Sigmoid colon (tissue), 7 donors: ENCODE results near the gene KRT85. TPM values are rescaled to one million over a fixed set of nuclear protein-coding genes. Genes with fewer than 3 reads are reported as not detected.

ENCODE experiments used
- DNase-seq: peaks from one replicate; pipeline ENCODE4 v3.0.0-alpha.2; 2019
- H3K27ac ChIP-seq, 4 donors: fragments of 200-600 bp; sonication (generic); one replicate each; pipeline ENCODE4 v1.5.1; 2016 to 2019; ENCODE audit warnings: mild to moderate bottlenecking in 1 of 4
- H3K27me3 ChIP-seq, 3 donors: fragments of 200-600 bp; sonication (generic); one replicate each; pipeline ENCODE4 v1.5.1; 2019; ENCODE audit warnings: mild to moderate bottlenecking in 1 of 3
- H3K36me3 ChIP-seq, 4 donors: fragments of 200-600 bp; sonication (generic); one replicate each; pipeline ENCODE4 v1.5.1; 2016 to 2019
- H3K4me1 ChIP-seq, 4 donors: fragments of 200-600 bp; sonication (generic); one replicate each; pipeline ENCODE4 v1.5.1; 2017 to 2019
- H3K4me3 ChIP-seq, 4 donors: fragments of 200-600 bp; sonication (generic); one replicate each; pipeline ENCODE4 v1.5.1; 2017 to 2019; ENCODE audit warnings: mild to moderate bottlenecking in 2 of 4, moderate library complexity in 1 of 4
- H3K9me3 ChIP-seq, 4 donors: fragments of 200-600 bp in 3 of 4; sonication (generic) in 3 of 4; one replicate each; pipeline versions ENCODE4 v1.5.1 to v1.6.1; 2013 to 2019
- EP300 ChIP-seq, 4 donors: sonication (generic); formaldehyde crosslinking; IDR thresholded peaks; one replicate each; pipeline ENCODE4 v1.6.1; 2017; ENCODE audit warnings: antibody characterized with exemption in 4 of 4
- POLR2A ChIP-seq, 2 donors: fragments of 450-650 bp; IDR thresholded peaks; one replicate each; pipeline ENCODE4 v1.6.1; 2016; ENCODE audit warnings: antibody characterized with exemption in 2 of 2, mild to moderate bottlenecking in 2 of 2, moderate library complexity in 2 of 2
- POLR2AphosphoS5 ChIP-seq, 4 donors: sonication (generic); formaldehyde crosslinking; IDR thresholded peaks; one replicate each; pipeline ENCODE4 v1.6.1; 2017; ENCODE audit warnings: antibody characterized with exemption in 4 of 4
- WGBS, 2 donors: extraction: QIAGEN DNeasy Blood & Tissue Kit; methylation state at CpG; one replicate each; pipeline ENCODE4 v1.1.7; 2013; 5-methylcytosine and 5-hydroxymethylcytosine counted together
- intact Hi-C: fragments of 100-400 bp; cut with DNase I; formaldehyde crosslinking; loops from one replicate; pipeline ENCODE4 v1.15.1; 2023
- polyA plus RNA-seq, 3 donors: library from polyadenylated mRNA; stranded (reverse); fragments of 200-250 nt; gene quantifications; one replicate each; pipeline ENCODE4 v1.2.3, GENCODE V29; 2013
- total RNA-seq, 4 donors: library from RNA; depleted of rRNA; stranded (reverse); fragments of >200 nt; gene quantifications; one replicate each; pipeline ENCODE4 v1.1.0, GENCODE V29; 2016
- TF ChIP-seq, protein P1 (sequence below), 4 experiments: fragments of 450-650 bp in 3 of 4; fragments of 200-600 bp in 1 of 4; IDR thresholded peaks; one replicate each; pipeline ENCODE4 v1.5.1; 2016 to 2019; ENCODE audit warnings: antibody characterized with exemption in 4 of 4, mild to moderate bottlenecking in 3 of 4, moderate library complexity in 2 of 4
- donor health status: healthy with polysubstance abuse.
- donor health status: Bipolar disorder and iron deficiency.
- donor health status: healthy.

KRT85 gene
- total and polyA plus RNA-seq, 7 donors = not detected

DNA sequence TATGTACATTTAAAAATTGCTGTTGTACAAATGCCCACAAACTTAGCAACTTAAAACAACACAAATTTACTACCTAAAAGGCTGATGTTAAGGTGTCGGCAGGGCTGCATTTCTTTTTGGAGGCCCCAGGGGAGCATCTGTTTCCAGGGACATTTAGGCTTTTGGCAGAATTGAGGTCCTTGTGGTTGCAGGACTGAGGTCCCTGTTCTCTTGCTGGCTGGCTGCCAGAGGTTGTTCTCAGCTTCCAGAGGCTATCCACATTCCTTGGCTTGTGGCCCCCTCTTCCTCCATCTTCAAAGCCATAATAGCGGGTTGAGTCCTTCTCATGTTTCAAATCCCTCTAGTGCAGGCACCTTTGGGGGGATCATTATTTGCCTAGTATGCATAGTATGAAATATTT, 23.7 kb downstream of the KRT85 start:
- WGBS, 2 donors = 84 to 94% methylated on average over 2 of the region's 2 CpGs
- no peak for DNase-seq
- TF ChIP-seq POLR2AphosphoS5 (IDR thresholded peaks at IDR 0.05) (no peak), POLR2A (IDR thresholded peaks at IDR 0.05) (no peak), EP300 (IDR thresholded peaks at IDR 0.05) (no peak)
- TF ChIP-seq, protein P1, sequence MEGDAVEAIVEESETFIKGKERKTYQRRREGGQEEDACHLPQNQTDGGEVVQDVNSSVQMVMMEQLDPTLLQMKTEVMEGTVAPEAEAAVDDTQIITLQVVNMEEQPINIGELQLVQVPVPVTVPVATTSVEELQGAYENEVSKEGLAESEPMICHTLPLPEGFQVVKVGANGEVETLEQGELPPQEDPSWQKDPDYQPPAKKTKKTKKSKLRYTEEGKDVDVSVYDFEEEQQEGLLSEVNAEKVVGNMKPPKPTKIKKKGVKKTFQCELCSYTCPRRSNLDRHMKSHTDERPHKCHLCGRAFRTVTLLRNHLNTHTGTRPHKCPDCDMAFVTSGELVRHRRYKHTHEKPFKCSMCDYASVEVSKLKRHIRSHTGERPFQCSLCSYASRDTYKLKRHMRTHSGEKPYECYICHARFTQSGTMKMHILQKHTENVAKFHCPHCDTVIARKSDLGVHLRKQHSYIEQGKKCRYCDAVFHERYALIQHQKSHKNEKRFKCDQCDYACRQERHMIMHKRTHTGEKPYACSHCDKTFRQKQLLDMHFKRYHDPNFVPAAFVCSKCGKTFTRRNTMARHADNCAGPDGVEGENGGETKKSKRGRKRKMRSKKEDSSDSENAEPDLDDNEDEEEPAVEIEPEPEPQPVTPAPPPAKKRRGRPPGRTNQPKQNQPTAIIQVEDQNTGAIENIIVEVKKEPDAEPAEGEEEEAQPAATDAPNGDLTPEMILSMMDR (IDR thresholded peaks at IDR 0.05) = no peak

DNA sequence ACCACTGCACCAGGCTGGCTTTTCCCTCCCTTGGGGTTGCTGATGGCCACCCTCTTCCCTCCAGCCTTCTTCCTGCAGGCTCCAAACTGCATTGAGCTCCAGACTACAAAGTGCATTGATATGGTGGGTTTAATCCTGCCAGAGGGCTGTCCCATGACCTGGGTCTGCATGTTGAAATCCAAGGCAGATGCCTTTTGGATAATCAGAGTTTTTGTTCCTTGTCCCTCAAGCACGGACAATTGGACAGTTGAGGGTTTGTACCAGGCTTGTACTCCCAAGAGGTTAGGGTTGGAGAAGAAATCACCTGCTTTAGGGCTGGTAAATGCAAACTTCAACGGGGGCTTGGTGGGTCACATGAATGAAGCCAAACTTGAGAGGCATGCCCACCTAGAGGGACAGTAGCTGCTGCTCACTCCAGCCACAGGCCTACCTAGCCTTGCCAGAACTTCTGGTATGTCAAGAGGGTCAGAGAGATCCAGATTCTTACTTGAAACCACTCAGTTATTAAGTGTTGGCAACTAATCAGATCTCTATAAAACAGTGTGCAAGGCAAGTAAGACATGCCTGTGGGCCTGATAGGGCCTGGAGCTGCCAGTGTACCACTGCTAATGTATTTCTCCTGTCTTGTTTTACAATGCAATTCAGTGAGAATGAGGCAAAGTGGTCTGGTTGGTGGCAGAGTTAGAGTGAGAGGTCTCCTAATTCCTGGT, 24.3 kb downstream of the KRT85 start:
- no peak overlapping the region for H3K27ac ChIP-seq
- H3K9me3 ChIP-seq = no peaks in the 10 kb centered on the region
- no peaks in the 10 kb centered on the region for H3K27me3 ChIP-seq
- no peak for TF ChIP-seq POLR2A (IDR thresholded peaks at IDR 0.05)
- no peak for TF ChIP-seq POLR2AphosphoS5 (IDR thresholded peaks at IDR 0.05)
- no peak for TF ChIP-seq EP300 (IDR thresholded peaks at IDR 0.05)
- TF ChIP-seq, protein P1 (IDR thresholded peaks at IDR 0.05) = no peak
- no peaks in the 10 kb centered on the region for H3K36me3 ChIP-seq
- WGBS, 2 donors = 88 to 89% methylated on average over 2 of the region's 2 CpGs
- no peak overlapping the region for H3K4me3 ChIP-seq
- DNase-seq = no peak
- intact Hi-C loops = no loop called here
- H3K4me1 ChIP-seq = no peaks in the 10 kb centered on the region

More for the DNA sequence above, 23.7 kb downstream of the KRT85 start:
- Histone ChIP-seq H3K4me1 (no peaks in the 10 kb centered on the region), H3K27me3 (no peaks in the 10 kb centered on the region), H3K36me3 (no peaks in the 10 kb centered on the region), H3K27ac (no peak overlapping the region), H3K9me3 (no peaks in the 10 kb centered on the region), H3K4me3 (no peak overlapping the region)
- intact Hi-C loops = no loop called here

DNA sequence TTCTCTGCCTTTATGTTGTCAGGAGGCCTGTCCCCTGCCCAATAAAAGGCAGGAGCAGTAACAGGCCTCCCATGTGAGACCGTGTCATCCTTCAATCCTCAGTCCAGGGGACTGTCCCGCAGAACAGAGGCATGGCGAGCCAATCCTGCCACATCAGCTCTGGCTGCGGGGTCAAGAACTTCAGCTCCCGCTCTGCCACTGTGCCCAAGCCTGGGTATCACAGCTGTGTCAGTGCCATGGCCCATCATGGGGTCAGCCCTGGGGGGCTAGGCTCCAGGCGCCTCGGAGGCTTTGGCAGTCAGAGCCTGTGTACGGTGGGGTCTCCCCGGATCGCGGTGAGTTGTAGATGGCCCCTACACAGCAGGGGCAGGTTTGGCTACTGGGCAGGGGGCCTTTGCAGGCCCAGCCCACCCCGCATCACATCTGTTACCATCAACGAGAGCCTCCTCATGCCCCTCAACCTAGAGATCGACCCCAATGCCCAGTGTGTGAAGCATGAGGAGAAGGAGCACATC, 26.2 kb downstream of the KRT85 start:
- no peaks in the 10 kb centered on the region for H3K4me1 ChIP-seq
- no peak for DNase-seq
- no peak overlapping the region for H3K4me3 ChIP-seq
- H3K27me3 ChIP-seq = no peaks in the 10 kb centered on the region
- 92% methylated on average over 14 of the region's 14 CpGs for WGBS, 2 donors
- TF ChIP-seq EP300 (IDR thresholded peaks at IDR 0.05) (no peak), POLR2A (IDR thresholded peaks at IDR 0.05) (no peak), POLR2AphosphoS5 (IDR thresholded peaks at IDR 0.05) (no peak)
- TF ChIP-seq, protein P1 (IDR thresholded peaks at IDR 0.05) = no peak
- peaks cover 0 to 4% (median 0%) of the 10 kb centered on the region in 4 donors for H3K9me3 ChIP-seq
- no peaks in the 10 kb centered on the region for H3K36me3 ChIP-seq
- intact Hi-C loops = no loop called here
- no peak overlapping the region for H3K27ac ChIP-seq

- intact Hi-C loops = no loop called here
- Histone ChIP-seq H3K9me3 (peaks cover 0 to 7% (median 2%) of the 10 kb centered on the region in 4 donors), H3K27me3 (no peaks in the 10 kb centered on the region), H3K4me1 (no peaks in the 10 kb centered on the region), H3K27ac (no peak overlapping the region), H3K36me3 (no peaks in the 10 kb centered on the region), H3K4me3 (no peak overlapping the region)
- WGBS, 2 donors = 51 to 80% methylated on average over 10 of the region's 10 CpGs
- no peak for TF ChIP-seq POLR2AphosphoS5 (IDR thresholded peaks at IDR 0.05)
- no peak for TF ChIP-seq EP300 (IDR thresholded peaks at IDR 0.05)
- TF ChIP-seq, protein P1 (IDR thresholded peaks at IDR 0.05) = no peak
- TF ChIP-seq POLR2A (IDR thresholded peaks at IDR 0.05) = no peak
- no peak for DNase-seq
These were observed 28.9 kb downstream of the KRT85 start for GRCh38 chr12:52338241-52338960.
